Smooth muscle cell (in vitro differentiated cells): ENCODE data around the gene MT1E. TPM values are rescaled to one million over a fixed set of nuclear protein-coding genes. Genes with fewer than 3 reads are reported as not detected.

Source experiments
- DNase-seq: peaks from one replicate; lab custom pipeline; 2025; ENCODE audit not compliant: unreplicated experiment; lab: John Stamatoyannopoulos, UW
- H2AFZ ChIP-seq: fragments of 200-600 bp; sonication (generic); 2 replicates; pipeline ENCODE4 v1.6.0; 2016; ENCODE audit warnings: antibody characterized with exemption, low read depth, mild to moderate bottlenecking
- H3F3A ChIP-seq: fragments of 200-600 bp; sonication (generic); 2 replicates; pipeline ENCODE4 v1.6.0; 2017; ENCODE audit warnings: antibody characterized with exemption, low read depth
- H3K27ac ChIP-seq: fragments of 200-600 bp; sonication (generic); 2 replicates; pipeline ENCODE4 v1.5.1; 2016; ENCODE audit warnings: low read depth, mild to moderate bottlenecking
- H3K27me3 ChIP-seq: fragments of 200-600 bp; sonication (generic); 2 replicates; pipeline ENCODE4 v1.6.1; 2016; ENCODE audit warnings: low read depth, mild to moderate bottlenecking
- H3K36me3 ChIP-seq: fragments of 200-600 bp; sonication (generic); 2 replicates; pipeline ENCODE4 v1.5.1; 2016; ENCODE audit warnings: low read depth
- H3K4me1 ChIP-seq: fragments of 200-600 bp; sonication (generic); 2 replicates; pipeline ENCODE4 v1.5.1; 2016; ENCODE audit warnings: low read depth
- H3K4me2 ChIP-seq: fragments of 200-600 bp; sonication (generic); 2 replicates; pipeline ENCODE4 v1.6.0; 2016; ENCODE audit warnings: mild to moderate bottlenecking
- H3K4me3 ChIP-seq: fragments of 200-600 bp; sonication (generic); 2 replicates; pipeline ENCODE4 v1.5.1; 2016; ENCODE audit warnings: mild to moderate bottlenecking
- H3K79me2 ChIP-seq: fragments of 200-600 bp; sonication (generic); 2 replicates; pipeline ENCODE4 v1.6.0; 2016; ENCODE audit warnings: low read depth, mild to moderate bottlenecking
- H3K9ac ChIP-seq: fragments of 200-600 bp; sonication (generic); 2 replicates; pipeline ENCODE4 v1.6.0; 2016; ENCODE audit warnings: low read depth
- H3K9me3 ChIP-seq: fragments of 200-600 bp; sonication (generic); replicated peaks from 2 replicates; pipeline ENCODE4 v1.5.1; 2016; ENCODE audit warnings: low read depth
- H4K20me1 ChIP-seq: fragments of 200-600 bp; sonication (generic); 2 replicates; pipeline ENCODE4 v1.6.0; 2016; ENCODE audit warnings: low read depth
- WGBS: methylation state at CpG from one replicate; pipeline ENCODE4 v1.1.7; 2016; ENCODE audit warnings: low lambda C conversion rate; 5-methylcytosine and 5-hydroxymethylcytosine counted together
- polyA plus RNA-seq: library from polyadenylated mRNA; unstranded; fragments of >200 nt; fragmentation: Nextera tagmentation; extraction: Ambion mirVana; gene quantifications from 2 replicates; pipeline ENCODE4 v1.2.1, GENCODE V29; 2016
- total RNA-seq: library from RNA; depleted of rRNA; stranded (reverse); fragments of >200 nt; gene quantifications from 2 replicates; pipeline ENCODE4 v1.2.3, GENCODE V29; 2014
- TF ChIP-seq, protein P1 (sequence below): fragments of 200-600 bp; sonication (generic); IDR thresholded peaks from 2 replicates; pipeline ENCODE4 v1.5.1; 2017; ENCODE audit warnings: borderline replicate concordance, mild to moderate bottlenecking, antibody characterized with exemption; ENCODE audit not compliant: insufficient read depth, poor library complexity, severe bottlenecking

Gene MT1E
- total and polyA plus RNA-seq, 2 experiments from 2014 or later = 2.0 to 10.3 TPM

DNA sequence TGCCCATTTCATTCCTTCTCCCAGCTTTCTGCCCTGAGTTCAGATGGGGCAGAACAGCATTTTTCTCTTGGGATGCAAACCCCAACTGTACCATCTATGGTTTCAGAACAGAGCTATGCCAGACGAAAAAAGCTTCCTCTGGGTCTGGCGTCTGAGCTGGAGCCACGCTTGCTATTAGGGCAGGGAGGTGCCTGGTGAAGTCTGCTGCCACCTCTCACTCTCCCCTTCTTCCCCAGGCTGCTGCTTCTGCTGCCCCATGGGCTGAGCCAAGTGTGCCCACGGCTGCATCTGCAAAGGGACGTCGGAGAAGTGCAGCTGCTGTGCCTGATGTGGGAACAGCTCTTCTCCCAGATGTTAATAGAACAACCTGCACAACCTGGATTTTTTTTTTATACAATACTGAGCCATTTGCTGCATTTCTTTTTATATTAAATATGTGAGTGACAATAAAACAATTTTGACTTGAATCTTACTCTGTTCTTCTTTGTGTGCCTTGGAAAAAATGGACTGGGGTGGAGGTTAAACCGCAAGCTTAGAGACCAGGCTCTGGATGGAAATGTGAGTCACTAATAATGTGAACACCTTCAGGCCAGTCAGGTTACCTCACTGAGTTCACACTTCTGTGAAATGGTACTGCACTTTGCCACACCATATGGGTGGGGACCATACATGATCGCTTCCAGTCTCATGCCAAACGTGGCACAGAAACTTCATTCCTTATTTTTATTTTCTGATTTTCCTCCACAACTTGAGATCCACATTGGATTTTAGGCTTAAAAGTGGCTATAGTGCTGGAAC lies 11.2 kb downstream of the MT1E start:
- Histone ChIP-seq H3K27me3 (peaks cover 100% of the 10 kb centered on the region), H3K36me3 (no peaks in the 10 kb centered on the region), H3K27ac (no peak overlapping the region), H3K4me2 (no peak overlapping the region), H3K79me2 (no peaks in the 10 kb centered on the region), H3K9me3 (no peaks in the 10 kb centered on the region), H4K20me1 (no peaks in the 10 kb centered on the region), H2AFZ (no peak overlapping the region), H3F3A (no peaks in the 10 kb centered on the region), H3K4me1 (peaks cover 12% of the 10 kb centered on the region), H3K9ac (no peak overlapping the region), H3K4me3 (no peak overlapping the region)
- TF ChIP-seq, protein P1, sequence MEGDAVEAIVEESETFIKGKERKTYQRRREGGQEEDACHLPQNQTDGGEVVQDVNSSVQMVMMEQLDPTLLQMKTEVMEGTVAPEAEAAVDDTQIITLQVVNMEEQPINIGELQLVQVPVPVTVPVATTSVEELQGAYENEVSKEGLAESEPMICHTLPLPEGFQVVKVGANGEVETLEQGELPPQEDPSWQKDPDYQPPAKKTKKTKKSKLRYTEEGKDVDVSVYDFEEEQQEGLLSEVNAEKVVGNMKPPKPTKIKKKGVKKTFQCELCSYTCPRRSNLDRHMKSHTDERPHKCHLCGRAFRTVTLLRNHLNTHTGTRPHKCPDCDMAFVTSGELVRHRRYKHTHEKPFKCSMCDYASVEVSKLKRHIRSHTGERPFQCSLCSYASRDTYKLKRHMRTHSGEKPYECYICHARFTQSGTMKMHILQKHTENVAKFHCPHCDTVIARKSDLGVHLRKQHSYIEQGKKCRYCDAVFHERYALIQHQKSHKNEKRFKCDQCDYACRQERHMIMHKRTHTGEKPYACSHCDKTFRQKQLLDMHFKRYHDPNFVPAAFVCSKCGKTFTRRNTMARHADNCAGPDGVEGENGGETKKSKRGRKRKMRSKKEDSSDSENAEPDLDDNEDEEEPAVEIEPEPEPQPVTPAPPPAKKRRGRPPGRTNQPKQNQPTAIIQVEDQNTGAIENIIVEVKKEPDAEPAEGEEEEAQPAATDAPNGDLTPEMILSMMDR = no peak
- no peak for DNase-seq
- 25% methylated on average over 9 of the region's 9 CpGs for WGBS

DNA sequence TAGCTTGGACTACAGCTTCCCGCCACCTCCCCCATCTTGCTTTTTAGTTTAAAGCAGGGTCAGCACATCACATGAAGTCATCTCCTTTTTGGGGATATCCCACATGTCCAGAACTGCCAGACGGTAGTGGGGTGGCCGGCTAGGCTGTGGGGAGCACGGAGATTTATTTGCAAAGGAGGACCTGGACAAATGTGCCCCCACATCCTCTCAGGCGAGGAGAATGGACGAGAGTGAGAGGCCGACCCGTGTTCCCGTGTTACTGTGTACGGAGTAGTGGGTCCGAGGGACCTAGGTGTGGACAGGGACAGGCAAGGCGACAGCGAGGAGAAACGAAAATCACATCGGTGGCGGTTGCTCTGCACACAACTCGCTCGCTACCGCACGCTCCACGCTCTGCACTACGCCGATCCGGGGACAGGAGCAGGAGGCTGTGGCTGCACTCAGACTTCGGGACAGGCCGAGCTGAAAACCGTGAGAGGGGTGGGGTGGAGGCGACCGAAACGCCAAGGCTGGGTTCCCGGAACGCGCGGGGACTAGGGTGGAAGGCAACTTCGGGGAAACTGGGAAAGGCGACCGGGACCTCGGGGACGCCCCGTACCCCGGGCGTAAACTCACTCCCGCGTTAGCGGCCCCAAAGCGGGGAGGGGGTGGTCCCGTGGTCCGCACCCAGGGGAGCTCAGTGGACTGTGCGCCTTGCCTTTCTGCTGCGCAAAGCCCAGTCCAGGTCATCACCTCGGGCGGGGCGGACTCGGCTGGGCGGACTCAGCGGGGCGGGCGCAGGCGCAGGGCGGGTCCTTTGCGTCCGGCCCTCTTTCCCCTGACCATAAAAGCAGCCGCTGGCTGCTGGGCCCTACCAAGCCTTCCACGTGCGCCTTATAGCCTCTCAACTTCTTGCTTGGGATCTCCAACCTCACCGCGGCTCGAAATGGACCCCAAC lies 12.5 kb downstream of the MT1E start, which contains the start of gene MT1A:
MT1A (plus strand) TSS at position 853 of the 937 bp plus-strand sequence; CDS start at position 926, 73 bp downstream.
- 6% methylated on average over 67 of the region's 68 CpGs for WGBS
- peaks cover 100% of the 10 kb centered on the region for H3K27me3 ChIP-seq
- DNase-seq = no peak

GRCh38 chr16:56639045-56639444 lies 13.5 kb downstream of the MT1E start:
- no peak for DNase-seq
- H3K27me3 ChIP-seq = peaks cover 100% of the 10 kb centered on the region
- 65% methylated on average over 1 of the region's 1 CpG for WGBS
- no peak overlapping the region for H2AFZ ChIP-seq
- no peak overlapping the region for H3K27ac ChIP-seq
- H3K36me3 ChIP-seq = no peaks in the 10 kb centered on the region
- H3K4me3 ChIP-seq = no peak overlapping the region
- no peak overlapping the region for H3K4me2 ChIP-seq
- H3K9ac ChIP-seq = no peak overlapping the region
- TF ChIP-seq, protein P1 = no peak
- H3F3A ChIP-seq = no peaks in the 10 kb centered on the region
- no peaks in the 10 kb centered on the region for H4K20me1 ChIP-seq
- H3K4me1 ChIP-seq = peaks cover 16% of the 10 kb centered on the region
- H3K9me3 ChIP-seq = no peaks in the 10 kb centered on the region
- H3K79me2 ChIP-seq = no peaks in the 10 kb centered on the region

More for the DNA sequence above, 12.5 kb downstream of the MT1E start, which contains the start of gene MT1A:
- TF ChIP-seq, protein P1 = no peak
- no peaks in the 10 kb centered on the region for H3K9me3 ChIP-seq
- peaks cover 12% of the 10 kb centered on the region for H3K4me1 ChIP-seq
- H4K20me1 ChIP-seq = no peaks in the 10 kb centered on the region
- no peak within 1 kb of the TSS for H3K9ac ChIP-seq
- H3K36me3 ChIP-seq = no peaks in the 10 kb centered on the region
- H3K4me3 ChIP-seq = peak within 1 kb of the TSS; percentile 56
- no peak within 1 kb of the TSS for H3K27ac ChIP-seq
- peak within 1 kb of the TSS; percentile 77 for H2AFZ ChIP-seq
- no peaks in the 10 kb centered on the region for H3F3A ChIP-seq
- H3K4me2 ChIP-seq = peak within 1 kb of the TSS; percentile 89
- no peaks in the 10 kb centered on the region for H3K79me2 ChIP-seq
